Measurements from ENCODE around the gene PIGU.

Gene PIGU

GRCh38 chr20:34560141-34560523, 116.8 kb downstream of the PIGU start:
- no peak for DNase-seq (ENCODE audit: low read depth in 2 of 3, low spot score in 2 of 3)

- DNase-seq (ENCODE audit: low read depth in 2 of 3, low spot score in 2 of 3): no peak
Observed at GRCh38 chr20:34559311-34560140, 117.4 kb downstream of the PIGU start.

- peak; percentile 75 to 88 (median 77) for DNase-seq (ENCODE audit: low read depth in 2 of 3, low spot score in 2 of 3)
Observed at GRCh38 chr20:34558320-34559218, 118.3 kb downstream of the PIGU start, which contains the start of gene MAP1LC3A. Gene MAP1LC3A (plus strand): TSS chr20:34558718. CDS start chr20:34558869, 151 bp downstream.

- DNase-seq (ENCODE audit: low read depth in 2 of 3, low spot score in 2 of 3): no peak
Observed at GRCh38 chr20:34557936-34558319, 119.0 kb downstream of the PIGU start.

- DNase-seq (ENCODE audit: low read depth in 2 of 3, low spot score in 2 of 3): no peak
Observed at GRCh38 chr20:34553366-34553867, 123.5 kb downstream of the PIGU start.

- DNase-seq (ENCODE audit: low read depth in 2 of 3, low spot score in 2 of 3): no peak
Observed at GRCh38 chr20:34552569-34552968, 124.3 kb downstream of the PIGU start.

GRCh38 chr20:34549929-34550305, 127.0 kb downstream of the PIGU start:
- DNase-seq (ENCODE audit: low read depth in 2 of 3, low spot score in 2 of 3): no peak

- DNase-seq (ENCODE audit: low read depth in 2 of 3, low spot score in 2 of 3): no peak
Observed at GRCh38 chr20:34549291-34549928, 127.5 kb downstream of the PIGU start.

GRCh38 chr20:34547844-34548613, 128.9 kb downstream of the PIGU start:
- DNase-seq (ENCODE audit: low read depth in 2 of 3, low spot score in 2 of 3): no peak

- DNase-seq (ENCODE audit: low read depth in 2 of 3, low spot score in 2 of 3): no peak
Observed at GRCh38 chr20:34546751-34547181, 130.1 kb downstream of the PIGU start.

- DNase-seq (ENCODE audit: low read depth in 2 of 3, low spot score in 2 of 3): no peak
Observed at GRCh38 chr20:34544109-34544796, 132.6 kb downstream of the PIGU start.

GRCh38 chr20:34543463-34544056, 133.3 kb downstream of the PIGU start:
- DNase-seq (ENCODE audit: low read depth in 2 of 3, low spot score in 2 of 3): no peak

GRCh38 chr20:34542439-34542838, 134.5 kb downstream of the PIGU start:
- DNase-seq (ENCODE audit: low read depth in 2 of 3, low spot score in 2 of 3): no peak

GRCh38 chr20:34541917-34542316, 135.0 kb downstream of the PIGU start:
- DNase-seq (ENCODE audit: low read depth in 2 of 3, low spot score in 2 of 3): no peak

GRCh38 chr20:34541264-34541901, 135.5 kb downstream of the PIGU start:
- DNase-seq (ENCODE audit: low read depth in 2 of 3, low spot score in 2 of 3): no peak

- no peak for DNase-seq (ENCODE audit: low read depth in 2 of 3, low spot score in 2 of 3)
Observed at GRCh38 chr20:34540596-34541263, 136.2 kb downstream of the PIGU start.

GRCh38 chr20:34539756-34540155, 137.1 kb downstream of the PIGU start:
- DNase-seq (ENCODE audit: low read depth in 2 of 3, low spot score in 2 of 3): no peak

- DNase-seq (ENCODE audit: low read depth in 2 of 3, low spot score in 2 of 3): peak in 1 of 3 experiments; percentile 44
Observed at GRCh38 chr20:34538671-34539123, 138.2 kb downstream of the PIGU start.
